SIG-M5 treated with dmso at 0.1 percent for 504 hours (cell line): ENCODE data around the gene VSX1.

Experiments
- DNase-seq: peaks from one replicate; lab custom pipeline; 2025; ENCODE audit not compliant: unreplicated experiment; lab: John Stamatoyannopoulos, UW

VSX1 gene

GRCh38 chr20:25066386-25066785, 15.6 kb downstream of the VSX1 start:
- no peak for DNase-seq

GRCh38 chr20:25065625-25066338, 16.2 kb downstream of the VSX1 start:
- peak; percentile 71 for DNase-seq

- no peak for DNase-seq
Measured at GRCh38 chr20:25065072-25065624, 16.8 kb downstream of the VSX1 start.

- DNase-seq, result no peak
Measured at GRCh38 chr20:25064561-25065071, 17.3 kb downstream of the VSX1 start.

GRCh38 chr20:25063981-25064380, 18.0 kb downstream of the VSX1 start:
- no peak for DNase-seq

- no peak for DNase-seq
Measured at GRCh38 chr20:25063546-25063945, 18.4 kb downstream of the VSX1 start.

GRCh38 chr20:25062841-25063240, 19.1 kb downstream of the VSX1 start:
- no peak for DNase-seq

- no peak for DNase-seq
Measured at GRCh38 chr20:25061821-25062530, 20.0 kb downstream of the VSX1 start.

- DNase-seq, result no peak
Measured at GRCh38 chr20:25061103-25061799, 20.7 kb downstream of the VSX1 start.

- no peak for DNase-seq
Measured at GRCh38 chr20:25059866-25060465, 22.0 kb downstream of the VSX1 start.

- DNase-seq, result peak; percentile 64
Measured at GRCh38 chr20:25058847-25059810, 22.8 kb downstream of the VSX1 start.

GRCh38 chr20:25058051-25058846, 23.7 kb downstream of the VSX1 start, which contains the start of gene ACSS1:
TSS of gene ACSS1 (minus strand) at chr20:25058139. CDS start at chr20:25058102, 37 bp downstream.
- peak; percentile 71 for DNase-seq

GRCh38 chr20:25057234-25058050, 24.5 kb downstream of the VSX1 start:
- peak; percentile 68 for DNase-seq

GRCh38 chr20:25056690-25057233, 25.2 kb downstream of the VSX1 start:
- no peak for DNase-seq

GRCh38 chr20:25055711-25056495, 26.0 kb downstream of the VSX1 start:
- no peak for DNase-seq

- DNase-seq, result no peak
Measured at GRCh38 chr20:25054995-25055629, 26.8 kb downstream of the VSX1 start.
